K562 (cell line): ENCODE measurements around the gene HPCA.

Experiments
- CGGBP1 ChIP-seq: fragments of 250-450 bp; sonication (Bioruptor Pico); IDR thresholded peaks from 2 replicates; pipeline ENCODE4 v1.9.0; 2021; ENCODE audit warnings: mild to moderate bottlenecking
- COPS2 ChIP-seq: fragments of 450-650 bp; conservative IDR thresholded peaks from 2 replicates; pipeline ENCODE4 v1.6.1; 2016; ENCODE audit warnings: mild to moderate bottlenecking, moderate library complexity
- CTCF ChIP-seq, 3 experiments: IDR thresholded peaks in 2 of 3; conservative IDR thresholded peaks in 1 of 3; 2 replicates each; pipeline ENCODE4 v1.5.1; 2011 to 2012; ENCODE audit warnings: low read length in 3 of 3, mild to moderate bottlenecking in 3 of 3, control low read depth in 2 of 3, improper control_type of control experiment in 1 of 3, inconsistent platforms in 1 of 3, low read depth in 1 of 3, mixed read lengths in 1 of 3, moderate library complexity in 1 of 3; ENCODE audit not compliant: insufficient read depth in 2 of 3
- DLX4 ChIP-seq: fragments of 250-450 bp; sonication (Bioruptor Pico); IDR thresholded peaks from 2 replicates; pipeline ENCODE4 v1.6.1; 2021; ENCODE audit warnings: mild to moderate bottlenecking
- E2F5 ChIP-seq: sonication (generic); formaldehyde crosslinking; IDR thresholded peaks from 2 replicates; pipeline ENCODE4 v1.8.0; 2022; ENCODE audit warnings: mild to moderate bottlenecking, missing genetic modification reagents
- FOXK1 ChIP-seq: sonication (generic); formaldehyde crosslinking; IDR thresholded peaks from 2 replicates; pipeline ENCODE4 v1.8.0; 2022; ENCODE audit warnings: missing genetic modification reagents, mild to moderate bottlenecking, borderline replicate concordance
- MAZ ChIP-seq, 2 experiments: fragments of 450-650 bp in 1 of 2; sonication (generic) in 1 of 2; formaldehyde crosslinking; IDR thresholded peaks in 1 of 2; conservative IDR thresholded peaks in 1 of 2; 2 replicates each; pipeline versions ENCODE4 v1.4.0 to v1.5.0; 2020; ENCODE audit warnings: mild to moderate bottlenecking in 1 of 2, missing genetic modification reagents in 1 of 2
- NR1H2 ChIP-seq: sonication (generic); formaldehyde crosslinking; IDR thresholded peaks from 2 replicates; pipeline ENCODE4 v1.4.0; 2020; ENCODE audit warnings: mild to moderate bottlenecking, missing genetic modification reagents
- NUFIP1 ChIP-seq: fragments of 450-650 bp; IDR thresholded peaks from 2 replicates; pipeline ENCODE4 v1.6.1; 2018; ENCODE audit not compliant: partially characterized antibody
- PATZ1 ChIP-seq: fragments of 250-450 bp; sonication (Bioruptor Pico); IDR thresholded peaks from 2 replicates; pipeline ENCODE4 v1.5.0; 2020; ENCODE audit warnings: mild to moderate bottlenecking, borderline replicate concordance
- POLR2A ChIP-seq: fragments of 450-650 bp; conservative IDR thresholded peaks from 2 replicates; pipeline ENCODE4 v1.6.1; 2016
- RAD51 ChIP-seq: fragments of 450-650 bp; IDR thresholded peaks from 2 replicates; pipeline ENCODE4 v1.7.1; 2016; ENCODE audit warnings: low read depth, mild to moderate bottlenecking, borderline replicate concordance
- RBM15 ChIP-seq: fragments of 200-400 bp; formaldehyde crosslinking; IDR thresholded peaks from 2 replicates; pipeline ENCODE4 v1.6.1; 2018; ENCODE audit warnings: mild to moderate bottlenecking, low read length, moderate library complexity; ENCODE audit not compliant: insufficient read depth

- TF ChIP-seq NUFIP1 (no peak), POLR2A (no peak), NR1H2 (CRISPR knock-in tag) (no peak), MAZ (CRISPR knock-in tag; conservative IDR thresholded peaks at IDR 0.05 in 1 of 2, IDR thresholded peaks at IDR 0.05 in 1 of 2) (peak; percentile 81 to 88), RAD51 (no peak), E2F5 (CRISPR knock-in tag) (no peak), FOXK1 (no peak), PATZ1 (no peak), CTCF (IDR thresholded peaks at IDR 0.05 in 2 of 3, conservative IDR thresholded peaks at IDR 0.05 in 1 of 3; ENCODE audit: insufficient read depth in 2 of 3, low read depth in 1 of 3, low read length in 3 of 3) (peak in 1 of 3 experiments; percentile 51; a peak in 3 of 6 replicates), CGGBP1 (CRISPR knock-in tag) (no peak), DLX4 (no peak), RBM15 (no peak), COPS2 (no peak)
Observed at GRCh38 chr1:32893198-32894018, 7.1 kb downstream of the HPCA start.
